NCI-H69 (cell line): Measurements from ENCODE around the gene PTPRM.

Experiments
- DNase-seq: peaks from one replicate; lab custom pipeline; 2025; lab: John Stamatoyannopoulos, UW

Gene PTPRM

GRCh38 chr18:8328126-8328525 is 761.0 kb downstream of the PTPRM start:
- no peak for DNase-seq

DNA sequence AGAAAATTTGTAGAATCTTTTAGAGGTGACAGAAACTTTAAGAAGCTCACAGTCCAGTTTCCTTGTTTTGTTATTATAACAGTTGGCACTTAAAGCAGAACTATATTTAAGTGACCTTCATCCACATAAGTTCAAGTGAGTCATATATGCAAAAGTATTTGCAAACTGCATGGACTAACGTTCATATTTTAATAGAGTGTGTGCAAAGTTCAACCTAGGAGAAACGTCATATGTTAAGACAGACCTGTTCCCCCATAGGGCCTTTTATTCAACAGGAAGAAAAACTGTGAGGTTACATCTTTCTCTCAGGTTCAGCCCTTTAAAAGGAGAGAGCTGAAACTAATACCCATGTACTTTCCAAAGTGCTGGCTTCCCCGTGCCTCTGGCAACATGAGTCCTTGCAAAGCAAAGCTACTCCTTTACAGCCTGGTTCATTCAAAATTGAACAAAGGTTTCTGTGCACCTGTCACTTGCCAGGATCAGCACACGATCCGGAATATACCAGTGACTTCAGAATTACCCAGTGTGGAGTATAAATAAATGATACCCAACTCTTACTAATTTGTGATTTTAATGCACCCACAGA is 762.2 kb downstream of the PTPRM start:
- DNase-seq = peak; percentile 67

DNA sequence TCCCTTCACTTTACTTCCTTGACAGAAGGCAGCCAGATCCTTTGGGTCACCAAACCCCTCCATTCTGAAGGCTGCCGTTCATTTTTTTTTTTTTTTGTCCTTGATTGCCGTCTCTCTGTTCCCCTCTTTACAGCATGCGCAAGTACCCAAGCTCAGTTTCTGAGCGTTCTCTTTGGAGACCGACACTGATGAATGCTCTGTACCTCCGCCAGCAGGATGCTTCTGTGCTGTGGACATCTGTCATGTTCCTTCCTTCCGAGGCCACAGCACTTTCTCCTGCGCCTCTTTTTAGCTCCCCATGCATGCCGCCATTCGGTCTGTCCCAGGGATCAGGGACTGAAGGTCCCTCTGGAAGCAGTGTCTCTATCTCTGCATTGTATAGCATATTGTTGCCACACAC is 763.5 kb downstream of the PTPRM start:
- DNase-seq = no peak

- DNase-seq = no peak
These were observed 765.2 kb downstream of the PTPRM start for GRCh38 chr18:8332286-8332685.

- DNase-seq = peak; percentile 35
These were observed 766.8 kb downstream of the PTPRM start for GRCh38 chr18:8333961-8334360.

DNA sequence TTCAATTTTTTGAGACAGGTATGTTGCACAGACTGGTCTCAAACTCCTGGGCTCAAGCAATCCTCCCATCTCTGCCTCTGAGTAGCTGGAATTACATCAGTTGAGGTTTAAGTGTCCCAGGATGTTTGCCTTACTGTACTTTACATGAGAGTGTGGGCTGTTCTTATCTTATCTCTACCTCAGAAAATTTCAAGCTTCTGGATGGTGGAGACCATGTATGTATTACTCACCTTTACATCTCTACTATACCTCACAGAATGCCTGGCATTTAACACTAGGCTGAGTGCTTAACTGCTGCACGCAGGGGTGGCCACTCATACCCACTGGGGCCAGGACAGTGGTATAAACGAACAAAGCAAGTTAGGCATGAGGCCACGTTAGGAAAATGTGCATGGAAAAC is 770.1 kb downstream of the PTPRM start:
- no peak for DNase-seq

- DNase-seq = peak; percentile 85
These were observed 772.1 kb downstream of the PTPRM start for GRCh38 chr18:8339210-8339609.

DNA sequence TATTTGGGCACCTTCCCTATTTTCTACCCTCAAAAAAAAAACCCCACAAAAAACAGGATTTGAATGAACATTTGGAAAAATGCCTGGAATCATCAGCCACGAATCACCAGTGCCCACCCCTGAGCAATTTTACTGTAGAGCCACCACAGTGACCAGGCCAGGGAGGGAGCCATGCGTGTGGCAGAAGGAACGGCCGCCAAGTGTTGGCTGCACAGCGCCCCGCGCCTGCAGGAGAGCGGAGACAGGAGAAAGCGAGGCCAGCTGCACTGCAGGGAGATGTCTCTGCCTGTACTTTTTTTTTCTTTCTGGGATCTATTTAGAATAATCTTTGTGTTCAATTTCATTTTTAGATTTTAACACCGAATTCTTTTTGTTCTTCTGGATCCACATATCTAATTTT is 772.8 kb downstream of the PTPRM start:
- DNase-seq = peak; percentile 19

GRCh38 chr18:8341481-8342230 is 774.5 kb downstream of the PTPRM start:
- peak; percentile 65 for DNase-seq

- peak; percentile 100 for DNase-seq
These were observed 781.1 kb downstream of the PTPRM start for GRCh38 chr18:8348051-8348720.

DNA sequence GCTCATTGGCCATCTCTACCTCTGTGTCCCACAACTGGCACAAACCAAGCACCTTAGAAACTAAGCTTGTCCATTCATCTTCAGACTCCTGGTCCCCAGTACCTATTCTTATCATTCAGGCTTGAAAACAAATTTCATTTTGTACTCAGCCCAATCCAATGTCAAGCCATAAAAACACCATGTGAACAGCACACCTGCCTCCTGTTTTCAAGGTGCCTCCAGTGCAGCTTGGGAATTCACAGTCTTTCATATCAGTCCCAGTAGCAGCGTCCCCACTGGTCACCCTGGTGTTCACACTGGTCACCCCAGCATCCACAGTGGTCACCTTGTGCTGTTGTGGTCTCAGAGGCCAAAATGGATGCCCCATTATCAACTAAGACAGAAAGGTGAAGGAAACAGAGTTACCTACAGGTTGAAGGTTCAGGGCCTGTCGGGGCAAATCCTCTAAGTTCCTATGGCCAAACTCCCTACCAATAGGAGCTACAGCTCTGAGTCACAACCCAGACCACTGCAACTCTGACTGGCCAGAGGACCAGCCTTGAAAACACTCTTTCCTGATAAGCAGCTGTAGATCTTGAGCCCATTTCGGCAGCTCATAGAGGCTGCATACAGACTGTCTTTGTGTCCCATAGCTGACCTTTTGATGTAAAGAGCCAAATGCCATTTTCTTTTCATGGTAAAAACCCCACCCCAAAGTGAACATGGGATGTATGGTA is 782.6 kb downstream of the PTPRM start:
- DNase-seq = no peak

DNA sequence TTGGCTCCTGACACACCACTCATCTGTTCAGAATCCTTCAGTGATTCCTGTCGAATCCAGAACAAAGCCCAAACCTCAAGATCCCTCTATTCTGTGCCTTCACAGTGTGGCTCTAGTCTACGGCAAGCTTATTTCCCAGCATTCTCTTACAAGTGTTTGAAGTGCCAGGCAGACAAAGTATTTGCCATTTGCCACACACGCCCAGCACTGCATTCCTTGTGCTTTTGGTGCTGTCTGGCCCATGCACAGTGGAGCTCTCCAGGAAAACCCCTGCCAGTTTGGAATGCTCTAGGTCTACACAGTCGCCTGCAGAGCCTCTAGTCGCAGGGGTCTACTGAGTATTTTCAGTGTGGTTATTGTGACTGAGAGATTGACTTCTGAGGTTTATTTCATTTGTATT is 783.5 kb downstream of the PTPRM start:
- no peak for DNase-seq

- DNase-seq = no peak
These were observed 784.0 kb downstream of the PTPRM start for GRCh38 chr18:8351161-8351560.

GRCh38 chr18:8354304-8354703 is 787.2 kb downstream of the PTPRM start:
- DNase-seq = no peak

DNA sequence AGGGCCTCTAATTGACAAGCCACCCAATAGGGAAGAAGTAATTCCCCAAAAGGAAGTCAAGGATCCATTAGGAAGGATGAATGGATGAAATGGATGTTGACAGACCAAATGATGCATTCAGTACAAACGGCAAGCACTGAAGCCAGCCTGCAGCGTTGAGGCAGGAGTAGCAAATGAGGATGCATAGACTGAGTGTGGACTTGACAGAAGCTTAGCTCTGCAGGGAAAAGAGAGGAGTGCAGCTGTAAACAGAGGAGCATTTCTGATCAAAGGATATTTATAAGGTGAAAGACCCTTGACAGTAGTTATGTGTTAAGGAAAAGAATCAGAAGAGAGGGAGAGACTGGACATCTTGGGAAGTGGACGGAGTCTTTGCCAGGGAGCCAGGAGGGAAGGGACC is 788.9 kb downstream of the PTPRM start:
- DNase-seq = peak; percentile 46

GRCh38 chr18:8357320-8357719 is 790.2 kb downstream of the PTPRM start:
- DNase-seq = no peak

- no peak for DNase-seq
These were observed 791.1 kb downstream of the PTPRM start for GRCh38 chr18:8358033-8358765.

DNA sequence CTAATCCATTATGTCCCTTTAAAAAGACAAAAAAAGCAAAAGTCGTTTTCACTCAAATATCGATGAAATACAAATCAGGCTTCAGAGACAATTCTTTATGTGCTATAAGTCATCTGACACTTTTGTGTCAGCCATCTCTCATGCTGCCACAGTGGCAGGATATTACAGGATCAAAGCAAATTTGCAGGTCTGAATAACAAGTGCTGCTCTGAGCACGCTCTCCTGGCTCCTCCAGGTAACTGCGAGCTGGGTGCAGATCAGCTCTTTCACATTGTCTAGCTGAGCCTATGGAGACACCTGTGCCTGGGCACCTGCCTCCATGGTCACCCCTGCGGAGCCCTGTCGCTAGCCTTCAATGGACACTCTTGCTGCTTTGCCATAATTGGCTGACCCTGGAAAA is 792.0 kb downstream of the PTPRM start:
- peak; percentile 71 for DNase-seq

DNA sequence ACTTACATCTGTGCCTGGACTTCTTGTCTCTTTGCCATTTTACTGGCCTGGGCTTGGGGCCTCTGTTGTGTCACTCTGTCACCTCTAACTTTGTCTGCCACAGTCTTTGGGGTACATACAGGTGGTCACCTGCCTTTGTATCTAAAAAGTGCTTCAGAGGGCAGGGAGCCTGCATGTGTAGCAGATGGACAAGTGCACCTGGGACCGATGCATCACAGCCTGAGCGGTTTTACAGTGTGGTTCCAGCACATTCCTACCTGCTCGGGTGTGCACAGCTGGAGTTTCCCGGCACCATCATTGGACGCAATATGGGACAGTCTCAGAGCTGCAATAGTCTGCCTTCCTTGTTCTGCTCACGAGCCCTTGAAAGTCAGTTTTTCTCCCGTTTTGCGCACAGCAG is 792.4 kb downstream of the PTPRM start:
- no peak for DNase-seq

DNA sequence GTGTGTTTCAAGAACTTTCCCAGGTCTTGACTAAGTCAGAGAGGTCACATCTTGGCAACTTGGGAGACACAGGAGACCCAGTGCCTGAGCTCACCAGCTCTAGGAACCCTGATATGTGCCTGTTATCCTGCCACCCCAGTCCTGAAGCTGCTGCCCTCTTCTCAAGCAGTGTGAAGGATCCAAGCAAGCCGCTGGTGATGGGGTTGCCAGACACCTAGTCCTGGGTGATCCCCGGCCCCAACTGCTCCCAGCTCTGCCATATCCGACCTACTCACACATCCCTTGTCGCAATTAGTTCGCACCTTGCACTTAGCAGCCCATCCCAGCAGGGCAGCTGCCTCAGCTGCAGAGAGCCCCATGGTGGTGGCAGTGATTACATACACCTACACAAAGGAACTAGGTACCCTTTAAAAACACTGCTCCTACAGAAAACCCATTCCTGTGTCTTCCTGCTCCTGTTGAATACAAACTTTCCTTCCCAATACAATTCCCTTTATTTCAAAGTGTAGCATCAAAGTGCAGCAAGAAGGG is 794.9 kb downstream of the PTPRM start:
- DNase-seq = peak; percentile 36

- DNase-seq = peak; percentile 31
These were observed 795.7 kb downstream of the PTPRM start for GRCh38 chr18:8362863-8363262.

GRCh38 chr18:8364385-8364784 is 797.3 kb downstream of the PTPRM start:
- no peak for DNase-seq
